Esophagus muscularis mucosa (tissue), 4 donors: ENCODE data around the gene BSND.
A peak's percentile ranks its signal among the peaks of the same experiment; 100 is the strongest.

ENCODE experiments used
- EP300 ChIP-seq: sonication (generic); formaldehyde crosslinking; IDR thresholded peaks from one replicate; pipeline ENCODE4 v1.6.1; 2017; ENCODE audit warnings: antibody characterized with exemption
- POLR2A ChIP-seq: fragments of 450-650 bp; IDR thresholded peaks from one replicate; pipeline ENCODE4 v1.6.1; 2017; ENCODE audit warnings: antibody characterized with exemption, moderate library complexity, mild to moderate bottlenecking, low read depth
- POLR2AphosphoS5 ChIP-seq, 2 donors: sonication (generic); formaldehyde crosslinking; IDR thresholded peaks; one replicate each; pipeline ENCODE4 v1.6.1; 2017; ENCODE audit warnings: antibody characterized with exemption in 2 of 2
- TF ChIP-seq, protein P1 (sequence below), 3 experiments: fragments of 200-600 bp in 2 of 3; fragments of 450-650 bp in 1 of 3; sonication (generic) in 2 of 3; IDR thresholded peaks; one replicate each; pipeline ENCODE4 v1.5.1; 2017 to 2019; ENCODE audit warnings: antibody characterized with exemption in 3 of 3, mild to moderate bottlenecking in 2 of 3, moderate library complexity in 1 of 3

DNA sequence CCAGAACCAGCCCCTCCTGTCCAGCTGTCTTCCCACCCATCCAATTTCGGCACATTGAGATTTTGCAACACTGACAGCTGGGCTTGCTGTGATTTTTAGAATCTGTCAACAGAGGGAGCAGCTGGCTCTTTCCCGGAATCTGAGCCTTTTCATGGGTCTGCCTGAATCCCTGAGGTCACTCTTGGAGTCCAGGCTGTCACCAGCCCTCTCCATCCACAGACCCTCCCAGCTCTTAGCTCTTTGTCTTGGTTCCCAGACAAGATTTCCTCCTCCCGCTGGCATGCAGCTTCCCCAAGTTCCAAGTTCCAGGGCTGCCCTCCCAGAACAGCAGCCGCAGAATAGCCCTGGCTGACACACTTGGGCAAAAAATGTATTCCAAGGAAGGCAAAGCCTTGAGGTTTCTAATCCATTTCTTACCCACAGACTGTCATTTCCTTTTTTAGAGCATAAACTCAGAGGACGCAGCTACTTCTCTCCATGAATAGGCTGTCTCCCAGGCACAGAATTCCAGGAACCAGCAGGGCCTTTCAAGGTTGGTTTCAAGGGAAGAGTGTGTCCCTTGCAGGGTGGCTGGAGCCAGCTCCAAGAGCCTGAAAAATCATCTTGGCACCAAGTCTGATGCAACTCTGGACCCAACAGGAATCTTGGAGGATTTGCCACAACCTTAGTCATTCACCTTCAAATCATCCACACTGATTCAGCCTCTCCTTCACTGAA lies 25.4 kb upstream of the BSND start:
- TF ChIP-seq, protein P1, sequence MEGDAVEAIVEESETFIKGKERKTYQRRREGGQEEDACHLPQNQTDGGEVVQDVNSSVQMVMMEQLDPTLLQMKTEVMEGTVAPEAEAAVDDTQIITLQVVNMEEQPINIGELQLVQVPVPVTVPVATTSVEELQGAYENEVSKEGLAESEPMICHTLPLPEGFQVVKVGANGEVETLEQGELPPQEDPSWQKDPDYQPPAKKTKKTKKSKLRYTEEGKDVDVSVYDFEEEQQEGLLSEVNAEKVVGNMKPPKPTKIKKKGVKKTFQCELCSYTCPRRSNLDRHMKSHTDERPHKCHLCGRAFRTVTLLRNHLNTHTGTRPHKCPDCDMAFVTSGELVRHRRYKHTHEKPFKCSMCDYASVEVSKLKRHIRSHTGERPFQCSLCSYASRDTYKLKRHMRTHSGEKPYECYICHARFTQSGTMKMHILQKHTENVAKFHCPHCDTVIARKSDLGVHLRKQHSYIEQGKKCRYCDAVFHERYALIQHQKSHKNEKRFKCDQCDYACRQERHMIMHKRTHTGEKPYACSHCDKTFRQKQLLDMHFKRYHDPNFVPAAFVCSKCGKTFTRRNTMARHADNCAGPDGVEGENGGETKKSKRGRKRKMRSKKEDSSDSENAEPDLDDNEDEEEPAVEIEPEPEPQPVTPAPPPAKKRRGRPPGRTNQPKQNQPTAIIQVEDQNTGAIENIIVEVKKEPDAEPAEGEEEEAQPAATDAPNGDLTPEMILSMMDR (IDR thresholded peaks at IDR 0.05) = peak in 1 of 3 experiments; percentile 40
- TF ChIP-seq POLR2AphosphoS5 (IDR thresholded peaks at IDR 0.05) (peak; percentile 18 to 43), EP300 (no peak), POLR2A (no peak)
